ENCODE data around the gene VOPP1.

VOPP1 gene

DNA sequence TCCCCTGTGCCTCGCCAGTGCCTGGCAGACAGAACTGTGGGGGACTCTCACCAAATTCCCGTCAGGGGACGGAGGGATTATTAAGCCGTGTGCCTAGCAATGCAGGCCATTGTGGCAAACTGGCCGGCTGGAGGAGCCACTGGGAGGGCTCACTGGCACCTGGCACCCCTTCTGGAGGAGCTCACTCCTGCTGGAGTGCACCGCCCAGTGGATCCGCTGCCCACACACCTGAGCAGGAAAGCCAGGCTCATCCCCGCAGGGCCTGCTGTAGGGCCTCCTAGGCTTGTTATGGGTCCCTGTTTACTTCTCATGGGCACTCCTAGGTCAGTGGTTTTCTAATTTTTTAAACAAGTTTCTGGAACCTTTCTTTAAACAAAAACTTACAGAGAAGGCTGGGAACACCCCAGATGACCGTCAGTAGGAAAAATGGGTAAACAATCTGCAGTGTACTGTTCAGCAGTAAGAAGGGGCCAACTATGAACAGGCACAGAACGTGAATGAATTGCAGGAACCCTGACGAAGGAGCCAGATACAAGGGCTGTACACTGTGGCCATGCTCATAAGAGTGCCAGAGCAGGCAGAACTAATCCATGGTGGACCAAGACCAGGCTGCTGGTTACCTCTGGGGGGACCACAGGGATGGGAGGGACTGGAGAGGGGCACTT is 142.3 kb downstream of the VOPP1 start:
- DNase-seq, result no peak

DNA sequence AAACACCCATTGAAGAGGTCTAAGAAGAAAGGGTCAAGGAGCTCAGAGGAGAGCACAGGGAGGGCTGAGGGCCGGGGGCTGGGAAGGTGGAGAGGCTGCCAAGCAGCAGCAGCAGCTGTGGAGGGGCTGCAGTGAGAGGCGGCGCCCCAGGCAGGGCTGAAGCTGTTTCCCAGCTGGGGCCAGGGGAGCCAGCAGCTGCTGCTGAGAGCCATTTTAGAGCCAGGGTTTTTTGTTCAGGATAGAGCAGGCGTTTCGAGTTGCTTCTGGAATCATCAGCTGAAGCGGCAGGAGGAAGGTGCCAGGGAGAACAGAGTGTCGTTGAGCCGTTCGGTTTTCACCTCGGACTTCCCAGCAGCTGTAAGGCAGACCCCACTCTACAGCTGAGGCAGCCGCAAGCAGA is 144.5 kb downstream of the VOPP1 start:
- DNase-seq, result peak; percentile 78

DNA sequence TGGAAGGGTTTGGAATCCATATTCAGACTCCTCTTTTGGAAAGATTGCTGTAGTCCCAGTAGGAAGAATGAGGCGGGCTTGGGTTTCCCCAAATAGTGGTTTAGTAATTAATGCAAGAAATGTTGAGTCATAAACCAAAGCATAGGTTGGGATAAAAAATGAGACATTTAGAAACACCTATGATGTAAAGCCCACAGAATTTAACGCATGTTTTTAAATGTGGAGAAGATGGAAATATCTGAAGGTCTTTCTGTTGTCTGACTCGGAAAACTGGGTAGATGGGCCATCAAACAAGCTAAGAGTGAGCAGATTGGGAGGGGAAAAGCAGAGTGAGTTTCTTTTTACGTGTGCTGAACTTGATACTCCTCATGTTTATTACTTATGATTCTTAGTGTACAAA is 145.0 kb downstream of the VOPP1 start:
- DNase-seq, result no peak

DNA sequence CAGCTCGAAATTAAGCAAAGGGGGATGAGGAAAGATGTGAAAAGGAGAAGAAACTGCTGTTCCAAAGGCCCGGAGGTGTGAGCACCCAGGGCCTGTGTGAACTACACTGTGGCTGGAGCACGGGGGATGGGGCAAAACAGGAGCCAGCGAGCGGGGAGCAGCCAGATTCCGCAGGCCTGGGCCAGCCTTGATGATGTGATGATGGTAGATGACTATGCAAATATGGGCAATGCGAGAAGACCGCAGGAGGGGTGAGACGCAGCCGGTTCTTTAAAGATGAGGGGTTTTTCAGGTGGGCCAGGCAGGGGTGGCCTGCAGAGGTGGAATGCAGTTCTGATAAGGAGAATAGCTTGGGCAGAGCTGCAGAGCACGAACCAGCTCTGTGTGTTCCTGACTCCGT is 145.6 kb downstream of the VOPP1 start:
- DNase-seq, result no peak

DNA sequence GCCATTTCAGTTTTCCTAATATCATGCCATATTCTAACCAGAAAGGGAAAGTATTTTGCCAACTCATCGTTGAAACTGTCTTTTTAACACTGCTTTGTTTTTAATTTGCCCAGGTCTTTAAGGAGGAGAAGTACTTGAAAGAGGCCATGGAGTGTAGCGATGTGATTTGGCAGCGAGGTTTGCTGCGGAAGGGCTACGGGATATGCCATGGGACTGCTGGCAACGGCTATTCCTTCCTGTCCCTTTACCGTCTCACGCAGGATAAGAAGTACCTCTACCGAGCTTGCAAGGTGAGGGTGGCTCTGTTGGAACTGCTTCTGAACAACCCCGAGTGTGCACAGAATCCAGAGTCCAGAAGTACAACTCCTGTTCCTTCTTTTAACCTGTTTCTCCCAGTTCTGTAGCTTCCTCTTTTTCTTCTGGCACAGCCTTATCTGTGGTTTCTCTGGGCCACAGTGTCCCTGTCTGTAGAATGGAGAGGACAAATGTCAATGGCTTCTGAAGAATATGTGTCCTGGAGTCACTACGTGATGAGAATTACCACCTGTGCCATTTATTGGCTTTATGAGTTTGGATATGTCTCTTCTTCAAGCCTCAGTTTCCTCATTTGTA is 147.1 kb downstream of the VOPP1 start:
- DNase-seq, result no peak

DNA sequence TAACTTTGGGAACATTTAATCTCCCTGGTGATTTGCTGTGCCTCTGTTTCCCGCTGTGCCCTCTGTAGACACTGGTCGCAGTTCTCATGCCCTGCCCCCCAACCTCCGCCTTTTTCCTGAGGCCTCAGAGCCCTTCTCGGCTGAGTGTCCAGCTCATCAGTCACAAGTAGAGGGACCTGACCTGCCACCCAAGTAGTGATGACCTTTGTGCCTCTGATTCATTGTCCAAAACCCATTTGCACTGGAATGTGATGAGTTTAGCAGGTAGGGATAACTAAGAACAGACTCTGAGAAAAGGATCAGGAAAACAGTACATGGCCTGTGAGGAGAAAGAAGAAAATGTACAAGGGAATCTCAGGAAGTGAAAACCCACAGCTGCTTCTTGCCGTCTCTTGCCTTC is 148.4 kb downstream of the VOPP1 start:
- DNase-seq, result no peak

DNA sequence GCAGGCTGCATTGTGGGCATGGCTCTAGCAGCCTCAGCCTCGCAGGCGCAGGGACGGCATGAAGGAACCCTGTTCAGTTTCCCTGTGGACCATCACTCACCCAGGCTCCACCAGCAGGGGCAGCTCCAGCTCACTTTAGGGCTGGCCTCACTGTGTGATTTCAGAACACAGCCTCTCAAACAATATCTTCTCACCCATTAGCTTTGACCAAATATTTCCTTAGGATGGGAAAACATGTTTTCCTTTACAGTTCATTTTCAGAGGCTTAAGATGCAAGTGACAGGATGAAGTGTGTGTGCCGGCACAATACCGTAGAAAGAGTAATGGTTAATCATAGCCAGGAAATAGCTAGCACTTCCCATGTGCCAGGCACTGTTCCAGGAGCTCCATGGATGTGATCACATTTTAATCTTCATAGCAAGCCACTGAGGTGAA is 149.0 kb downstream of the VOPP1 start:
- no peak for DNase-seq

All from retina (tissue), 1 donor.